Cardiac muscle cell (in vitro differentiated cells and primary cell): ENCODE measurements around the gene NFRKB. TPM values are rescaled to one million over a fixed set of nuclear protein-coding genes. Genes with fewer than 3 reads are reported as not detected.

Experiments
- DNase-seq, 2 donors: peaks; one replicate each; pipeline versions ENCODE4 v3.0.0 to v3.0.0-alpha.2; 2010 to 2017; ENCODE audit warnings: low read depth in 1 of 2, low spot score in 1 of 2
- H3K27ac ChIP-seq: fragments of 200-600 bp; sonication (generic); 2 replicates; pipeline ENCODE4 v1.5.1; 2016
- H3K27me3 ChIP-seq: fragments of 200-600 bp; sonication (generic); 2 replicates; pipeline ENCODE4 v1.6.0; 2016; ENCODE audit warnings: control low read depth
- H3K36me3 ChIP-seq: fragments of 200-600 bp; sonication (generic); 2 replicates; pipeline ENCODE4 v1.5.1; 2016; ENCODE audit warnings: control low read depth
- H3K4me1 ChIP-seq: fragments of 200-600 bp; sonication (generic); 2 replicates; pipeline ENCODE4 v1.8.1; 2017; ENCODE audit warnings: low read depth, mild to moderate bottlenecking, mixed run types
- H3K4me3 ChIP-seq: fragments of 200-600 bp; sonication (generic); 2 replicates; pipeline ENCODE4 v1.5.1; 2016; ENCODE audit warnings: mild to moderate bottlenecking
- H3K9me3 ChIP-seq: fragments of 200-600 bp; sonication (generic); 2 replicates; pipeline ENCODE4 v1.5.1; 2017; ENCODE audit warnings: low read depth, mild to moderate bottlenecking, control low read depth
- polyA plus RNA-seq: library from polyadenylated mRNA; unstranded; fragments of >200 nt; fragmentation: Nextera tagmentation; extraction: Ambion mirVana; gene quantifications from 2 replicates; pipeline ENCODE4 v1.2.1, GENCODE V29; 2016
- total RNA-seq: library from RNA; depleted of rRNA; stranded (reverse); fragments of >200 nt; gene quantifications from 2 replicates; pipeline ENCODE4 v1.2.3, GENCODE V29; 2016
- TF ChIP-seq, protein P1 (sequence below): IDR thresholded peaks from 2 replicates; pipeline ENCODE4 v1.5.1; 2012; ENCODE audit warnings: low read depth, mild to moderate bottlenecking, low read length

NFRKB gene
- total and polyA plus RNA-seq, 2 experiments from 2014 or later = 43.7 to 44.2 TPM

DNA sequence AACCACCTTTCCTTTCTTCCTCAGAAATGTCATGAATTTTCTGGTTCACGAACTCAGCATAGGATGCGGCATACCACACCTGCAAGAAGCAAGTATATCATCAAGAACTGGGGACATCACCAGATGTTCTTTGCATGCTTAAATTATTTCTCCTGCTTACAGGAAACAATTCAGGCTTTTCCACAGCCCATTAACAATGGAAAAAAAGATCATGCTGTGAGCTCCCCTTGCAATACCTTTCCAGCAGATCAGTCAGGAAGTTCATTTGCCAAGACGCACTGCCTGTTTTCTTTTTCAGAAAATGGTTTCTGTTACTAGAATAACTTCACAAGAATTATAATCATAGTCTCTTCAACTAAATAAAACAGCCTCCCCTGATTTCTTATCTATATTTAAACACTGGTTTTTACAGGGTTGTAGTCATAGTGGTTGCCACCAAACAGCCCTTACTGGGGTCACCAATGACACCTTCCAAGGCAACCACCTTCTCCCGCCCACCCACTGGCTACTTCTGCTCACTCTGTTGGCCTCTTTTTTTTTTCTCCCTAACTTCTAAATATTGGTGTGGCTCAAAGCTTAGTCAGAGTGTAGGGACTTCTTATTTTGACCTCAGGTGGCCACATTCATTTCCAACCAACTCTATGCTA lies 42.3 kb upstream of the NFRKB start:
- no peak for DNase-seq
- no peak overlapping the region for H3K27ac ChIP-seq
- no peaks in the 10 kb centered on the region for H3K9me3 ChIP-seq
- no peak overlapping the region for H3K4me3 ChIP-seq
- TF ChIP-seq, protein P1, sequence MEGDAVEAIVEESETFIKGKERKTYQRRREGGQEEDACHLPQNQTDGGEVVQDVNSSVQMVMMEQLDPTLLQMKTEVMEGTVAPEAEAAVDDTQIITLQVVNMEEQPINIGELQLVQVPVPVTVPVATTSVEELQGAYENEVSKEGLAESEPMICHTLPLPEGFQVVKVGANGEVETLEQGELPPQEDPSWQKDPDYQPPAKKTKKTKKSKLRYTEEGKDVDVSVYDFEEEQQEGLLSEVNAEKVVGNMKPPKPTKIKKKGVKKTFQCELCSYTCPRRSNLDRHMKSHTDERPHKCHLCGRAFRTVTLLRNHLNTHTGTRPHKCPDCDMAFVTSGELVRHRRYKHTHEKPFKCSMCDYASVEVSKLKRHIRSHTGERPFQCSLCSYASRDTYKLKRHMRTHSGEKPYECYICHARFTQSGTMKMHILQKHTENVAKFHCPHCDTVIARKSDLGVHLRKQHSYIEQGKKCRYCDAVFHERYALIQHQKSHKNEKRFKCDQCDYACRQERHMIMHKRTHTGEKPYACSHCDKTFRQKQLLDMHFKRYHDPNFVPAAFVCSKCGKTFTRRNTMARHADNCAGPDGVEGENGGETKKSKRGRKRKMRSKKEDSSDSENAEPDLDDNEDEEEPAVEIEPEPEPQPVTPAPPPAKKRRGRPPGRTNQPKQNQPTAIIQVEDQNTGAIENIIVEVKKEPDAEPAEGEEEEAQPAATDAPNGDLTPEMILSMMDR = no peak
- no peaks in the 10 kb centered on the region for H3K4me1 ChIP-seq
- H3K27me3 ChIP-seq = no peaks in the 10 kb centered on the region
- peaks cover 5% of the 10 kb centered on the region for H3K36me3 ChIP-seq

DNA sequence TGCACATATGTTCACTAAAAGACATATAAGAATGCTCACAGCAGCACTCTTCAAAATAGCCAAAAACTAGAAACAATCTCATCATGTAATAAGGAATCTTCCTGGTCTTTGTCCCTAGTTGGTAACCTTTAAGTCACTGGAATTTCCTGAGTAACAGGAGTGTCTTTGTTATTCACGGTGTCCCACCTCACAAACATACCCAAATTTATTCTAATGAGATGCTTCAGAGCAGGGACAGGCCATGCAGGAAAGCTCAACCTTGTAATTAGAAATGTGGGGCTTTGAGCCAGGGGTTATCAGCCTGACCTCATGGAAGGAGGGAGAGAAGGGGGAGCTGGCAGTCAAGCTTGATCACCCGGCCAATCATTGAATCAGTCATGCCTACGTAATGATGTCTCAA lies 40.3 kb upstream of the NFRKB start:
- TF ChIP-seq, protein P1 = no peak
- Histone ChIP-seq H3K9me3 (no peaks in the 10 kb centered on the region), H3K27me3 (no peaks in the 10 kb centered on the region), H3K36me3 (peaks cover 2% of the 10 kb centered on the region), H3K4me1 (no peaks in the 10 kb centered on the region), H3K4me3 (no peak overlapping the region), H3K27ac (no peak overlapping the region)
- DNase-seq = no peak

DNA sequence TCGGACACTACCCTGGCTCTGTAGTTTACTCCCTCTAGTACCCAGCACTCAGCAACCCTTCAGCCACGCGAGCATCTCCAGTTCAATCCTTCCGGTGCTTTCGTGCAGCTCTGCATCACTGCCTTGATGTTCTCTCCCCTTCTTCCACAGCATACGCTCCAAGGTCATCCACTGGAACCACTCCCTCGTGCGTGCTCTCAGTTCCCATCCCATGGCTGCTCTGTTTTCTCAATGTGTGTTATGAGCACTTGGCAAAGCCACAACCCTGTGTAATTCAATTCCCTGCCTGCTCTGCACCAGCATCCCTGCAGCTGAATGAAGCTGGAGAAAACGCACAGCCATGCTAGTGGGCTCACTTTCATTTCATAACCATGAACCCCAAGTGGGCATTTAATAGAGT lies 38.5 kb upstream of the NFRKB start:
- no peak overlapping the region for H3K27ac ChIP-seq

DNA sequence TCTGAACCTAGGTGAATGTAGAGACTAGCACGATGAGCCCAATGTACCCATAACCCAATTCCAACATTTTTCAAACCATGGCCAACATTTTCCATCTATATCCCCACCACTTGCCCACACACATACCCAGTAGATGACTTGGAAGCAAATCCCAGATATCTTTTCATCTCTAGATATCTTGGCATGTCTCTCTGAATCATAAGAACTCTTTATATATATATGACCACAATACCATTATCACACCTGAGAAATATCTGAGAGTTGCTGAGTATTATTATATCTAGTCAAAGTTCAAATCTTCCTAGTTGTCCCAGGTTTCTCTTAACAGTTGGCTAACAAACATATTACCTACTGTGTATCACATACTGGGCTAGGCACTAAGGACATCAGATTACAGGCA lies 37.9 kb upstream of the NFRKB start:
- Histone ChIP-seq H3K36me3 (peaks cover 3% of the 10 kb centered on the region), H3K27me3 (no peaks in the 10 kb centered on the region), H3K4me1 (no peaks in the 10 kb centered on the region), H3K27ac (no peak overlapping the region), H3K9me3 (no peaks in the 10 kb centered on the region), H3K4me3 (no peak overlapping the region)
- DNase-seq = no peak
- TF ChIP-seq, protein P1 = no peak

More for the DNA sequence above, 38.5 kb upstream of the NFRKB start:
- TF ChIP-seq, protein P1 = no peak
- Histone ChIP-seq H3K4me3 (no peak overlapping the region), H3K36me3 (peaks cover 3% of the 10 kb centered on the region), H3K4me1 (no peaks in the 10 kb centered on the region), H3K9me3 (no peaks in the 10 kb centered on the region), H3K27me3 (no peaks in the 10 kb centered on the region)
- DNase-seq = no peak

DNA sequence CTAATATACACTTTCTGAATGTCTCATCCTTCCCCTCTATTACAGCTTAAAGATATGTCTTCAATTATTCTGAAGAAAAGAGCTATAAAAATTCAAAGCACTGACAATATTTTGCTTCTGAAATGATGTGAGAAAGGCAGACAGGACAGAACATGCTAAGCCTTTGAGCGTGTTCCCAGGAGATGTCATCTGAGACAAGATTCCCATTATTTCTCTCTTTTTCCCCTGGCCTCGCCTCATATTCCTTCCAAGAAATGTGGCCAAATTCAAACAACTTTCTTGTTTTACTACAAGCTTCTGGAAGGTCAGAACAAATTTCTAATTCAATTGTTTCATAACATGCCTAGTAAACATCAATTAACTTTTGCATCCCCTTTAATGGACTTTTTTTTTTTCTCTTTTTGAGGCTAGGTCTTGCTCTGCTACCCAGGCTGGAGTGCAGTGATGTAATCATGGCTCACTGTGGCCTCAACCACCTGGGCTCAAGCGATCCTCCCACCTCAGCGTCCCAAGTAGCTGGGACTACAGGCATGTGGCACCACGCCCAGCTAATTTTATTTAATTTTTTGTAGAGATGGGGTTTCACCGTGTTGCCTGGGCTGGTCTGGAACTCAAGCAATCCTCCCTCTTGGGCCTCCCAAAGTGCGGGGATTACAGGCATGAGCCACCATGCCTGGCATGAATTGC lies 37.1 kb upstream of the NFRKB start:
- Histone ChIP-seq H3K9me3 (no peaks in the 10 kb centered on the region), H3K27ac (no peak overlapping the region), H3K27me3 (no peaks in the 10 kb centered on the region)

More for the DNA sequence above, 37.1 kb upstream of the NFRKB start:
- H3K36me3 ChIP-seq = peaks cover 3% of the 10 kb centered on the region
- H3K4me1 ChIP-seq = no peaks in the 10 kb centered on the region
- H3K4me3 ChIP-seq = no peak overlapping the region
- no peak for DNase-seq
- TF ChIP-seq, protein P1 = no peak
